Measurements from ENCODE around the gene ALOX15B.
A peak's percentile ranks its signal among the peaks of the same experiment; 100 is the strongest.
"Not testable (repeated sequence)": the region's sequence is repeated elsewhere in the genome, so short reads cannot be mapped to it uniquely, and the experiment has no call there.

Gene ALOX15B

DNA sequence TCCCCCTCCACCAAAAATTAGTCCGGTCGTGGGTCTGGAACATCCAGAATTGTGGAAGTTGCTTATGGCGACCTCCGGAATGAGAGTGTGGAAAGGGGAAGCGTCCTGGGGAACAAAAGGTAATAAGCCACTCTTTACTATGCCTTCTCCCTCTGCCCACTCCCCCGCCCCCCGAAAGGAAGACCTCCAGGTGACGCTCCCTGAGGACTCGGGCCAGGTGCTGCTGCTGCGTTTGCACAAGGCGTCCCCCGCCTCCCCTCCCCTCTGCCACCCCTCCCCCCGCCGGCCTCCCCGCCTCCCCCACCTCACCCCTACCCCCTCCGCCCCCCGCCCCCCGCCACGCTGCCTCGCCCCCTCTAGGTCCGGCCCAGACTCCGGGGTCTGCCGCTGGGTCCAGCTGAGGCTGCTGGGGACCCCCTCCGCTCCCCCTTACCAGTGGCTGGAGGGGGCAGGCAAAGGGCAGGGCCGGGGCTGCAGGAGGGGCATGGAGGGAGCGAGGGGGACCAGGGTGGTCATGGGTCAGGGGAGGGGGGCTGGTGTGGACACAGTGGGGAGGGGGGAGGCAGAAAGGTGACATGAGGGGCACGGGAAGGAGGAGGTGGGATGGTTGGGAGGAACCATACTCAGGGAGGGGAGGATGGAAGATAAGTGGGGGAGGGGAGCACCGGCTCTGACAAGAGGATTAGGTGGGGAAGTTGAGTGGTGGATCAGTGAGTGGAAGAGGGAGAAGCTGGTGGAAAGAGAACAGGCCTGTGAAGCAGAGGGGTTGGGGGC, 25.1 kb downstream of the ALOX15B start:
- DNase-seq = no peak

DNA sequence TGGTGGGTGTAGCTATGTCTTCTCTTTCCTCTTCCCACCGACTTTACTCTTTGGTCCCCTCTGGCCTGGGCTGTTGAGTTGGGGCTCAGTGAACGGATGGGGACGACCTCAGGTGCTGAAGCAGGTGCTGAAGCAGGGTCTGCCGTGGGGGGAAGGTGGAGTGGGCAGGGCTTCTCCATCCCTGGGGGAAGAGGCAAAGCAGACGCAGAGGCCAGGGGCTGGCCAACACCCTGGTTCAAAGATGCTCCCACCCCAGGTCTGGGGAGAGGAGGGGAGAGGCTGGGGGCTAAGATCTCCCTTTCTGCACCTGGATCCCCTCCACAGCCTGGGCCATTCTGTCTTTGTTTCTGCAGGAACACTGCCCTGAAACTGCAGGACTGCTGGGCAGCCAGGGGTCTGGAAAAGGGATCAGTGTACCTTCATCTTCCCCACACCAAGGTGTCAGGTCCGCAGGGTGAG, 25.7 kb downstream of the ALOX15B start:
- no peak for DNase-seq

DNA sequence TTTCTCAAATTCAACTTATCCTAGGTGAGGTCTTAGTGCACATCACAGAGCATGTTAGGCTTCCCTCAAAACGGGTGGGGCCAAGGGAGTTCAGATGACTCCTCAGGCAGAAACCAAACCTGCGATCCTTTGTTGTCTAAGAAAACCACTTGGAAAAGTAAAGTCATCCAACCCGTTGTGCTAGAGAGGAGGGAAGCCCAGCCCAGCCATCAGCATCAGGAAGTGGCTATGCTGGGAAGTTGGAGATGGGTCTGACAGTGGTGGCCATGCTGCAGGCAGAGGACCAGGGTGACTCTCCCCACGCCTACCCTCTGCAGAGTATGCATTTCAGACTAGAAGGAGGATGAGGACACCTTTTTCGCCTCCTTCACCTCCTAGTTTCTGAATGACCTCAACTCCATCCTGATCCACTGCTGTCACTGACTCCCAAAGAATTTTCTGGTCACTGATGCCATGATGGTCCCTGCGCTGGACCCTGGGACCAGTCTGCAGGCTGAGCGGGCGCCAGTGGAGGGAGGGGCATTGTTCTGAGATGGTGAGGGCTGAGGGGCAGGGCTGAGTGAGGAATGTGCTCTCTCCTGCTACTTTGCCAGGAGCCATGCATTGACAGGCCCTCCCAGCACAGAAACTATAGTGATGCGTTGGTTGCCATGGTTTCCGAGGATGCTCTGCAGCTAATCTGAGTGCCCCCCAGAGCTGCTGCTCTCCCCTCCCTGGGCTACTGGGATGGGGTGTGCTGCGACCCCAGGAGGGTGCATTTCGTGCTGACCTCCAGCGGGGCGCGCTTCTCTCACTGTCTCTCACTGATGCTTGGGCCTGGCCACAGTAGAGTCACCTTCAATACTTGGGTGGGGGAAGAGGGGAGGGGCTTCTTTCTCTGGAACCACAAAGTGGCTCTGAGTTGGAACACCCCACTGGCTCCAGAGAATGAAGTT, 28.2 kb downstream of the ALOX15B start:
- DNase-seq = no peak

DNA sequence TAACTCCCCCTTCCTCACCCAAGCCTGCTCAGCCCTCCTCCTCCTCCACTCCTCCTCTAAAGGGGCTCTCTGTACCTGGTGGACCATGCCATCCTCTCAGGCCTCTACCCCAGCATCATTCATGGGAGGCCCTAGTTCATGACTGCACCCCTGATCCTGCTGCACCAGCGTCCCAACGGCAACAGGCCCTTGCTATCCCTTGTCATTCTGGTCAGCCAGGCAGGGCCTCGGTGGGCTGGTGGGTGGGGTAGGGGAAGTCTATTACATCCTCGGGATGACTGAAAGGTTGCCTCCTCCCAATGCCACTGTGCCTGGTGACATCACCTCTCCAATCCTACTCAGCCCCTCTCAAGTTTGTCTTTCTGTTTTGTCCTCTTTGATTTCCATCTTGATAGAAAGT, 28.9 kb downstream of the ALOX15B start:
- DNase-seq = peak in 1 of 3 donors; percentile 38

DNA sequence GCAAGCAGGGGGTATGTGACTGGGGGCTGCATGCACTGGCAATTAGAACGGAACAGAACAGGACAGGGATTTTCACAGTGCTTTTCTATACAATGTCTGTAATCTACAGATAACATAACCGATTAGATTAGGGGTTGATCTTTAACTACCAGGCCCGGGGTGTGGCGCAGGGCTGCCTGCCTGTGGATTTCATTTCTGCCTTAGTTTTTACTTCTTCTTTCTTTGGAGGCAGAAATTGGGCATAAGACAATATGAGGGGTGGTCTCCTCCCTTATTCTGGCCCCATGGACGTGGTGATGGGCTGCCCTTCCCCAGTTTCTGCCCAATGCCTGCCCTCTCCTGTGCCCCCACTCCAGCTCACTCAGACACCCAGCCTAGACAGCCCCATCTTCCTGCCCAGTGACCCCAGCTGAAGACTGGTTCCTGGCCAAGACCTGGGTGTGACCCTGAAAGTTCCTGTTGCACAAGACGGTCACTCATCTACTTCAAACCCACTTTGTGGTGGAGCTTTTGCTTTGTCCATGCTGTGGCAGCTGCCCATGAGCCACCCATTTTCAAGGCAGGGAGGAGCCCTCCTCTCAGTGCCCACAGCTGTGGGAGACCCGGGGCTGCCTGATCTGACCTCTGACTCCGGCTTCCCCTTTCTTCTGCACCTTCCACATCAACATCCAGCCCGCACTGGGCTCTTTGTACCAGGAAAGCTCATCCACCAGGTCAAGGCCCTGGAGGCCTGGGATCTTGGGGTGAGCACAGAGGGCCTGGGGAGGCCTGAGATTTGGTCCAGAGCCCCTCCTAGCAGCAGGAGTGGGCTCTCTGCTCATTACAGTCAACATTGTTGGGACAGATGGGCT, 30.1 kb downstream of the ALOX15B start:
- peak; percentile 59 to 72 (median 66) for DNase-seq

DNA sequence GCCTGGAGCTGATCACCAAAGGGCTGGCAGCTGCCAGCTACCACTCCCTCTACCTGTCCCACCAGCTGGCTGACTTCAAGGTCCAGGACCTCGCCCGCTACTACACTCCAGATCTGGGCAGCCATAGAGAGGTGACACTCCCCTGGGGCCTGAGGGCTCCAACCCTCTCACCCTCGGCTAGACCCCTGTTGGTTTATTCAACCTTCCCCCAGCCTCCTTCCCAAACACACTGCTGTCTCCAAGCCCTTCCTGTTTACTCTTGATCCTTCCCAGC, 30.7 kb downstream of the ALOX15B start:
- no peak for DNase-seq

DNA sequence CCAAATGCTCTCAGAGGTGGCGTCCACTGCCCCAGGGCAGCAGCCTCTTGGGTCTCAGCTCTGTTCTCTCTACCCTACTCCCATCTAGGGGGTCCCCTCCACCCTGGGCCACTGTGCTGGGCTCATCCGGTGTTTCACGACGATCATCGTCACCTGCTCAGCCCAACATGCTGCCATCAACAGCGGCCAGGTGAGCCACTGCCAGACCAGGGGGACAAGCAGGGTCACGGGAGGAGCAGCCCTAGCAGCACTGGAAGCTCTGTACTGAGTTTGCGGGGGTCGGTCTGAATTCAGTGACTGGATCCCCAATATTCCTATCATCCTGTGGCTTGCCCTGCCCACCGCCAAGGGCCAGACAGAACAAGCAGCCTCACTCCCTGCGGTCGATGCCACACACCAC, 32.6 kb downstream of the ALOX15B start:
- DNase-seq = no peak

DNA sequence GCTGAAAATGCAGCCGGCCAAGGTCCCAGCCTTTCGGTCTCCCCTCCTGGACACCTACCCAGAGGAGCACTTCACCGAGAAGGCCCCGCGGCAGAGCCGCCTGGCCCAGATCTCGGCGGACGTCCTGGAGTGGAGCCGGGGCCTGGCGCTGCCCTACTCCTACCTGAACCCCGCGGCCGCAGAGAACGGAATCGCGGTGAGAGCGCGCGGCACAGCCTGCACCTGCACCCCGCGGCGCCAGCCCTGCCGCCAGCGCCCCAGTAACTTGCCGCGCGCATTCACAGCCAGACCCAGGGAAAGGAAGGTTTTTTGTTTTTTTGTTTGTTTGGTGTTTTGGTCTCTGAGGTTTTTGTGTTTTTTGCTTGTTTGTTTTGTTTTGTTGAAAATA, 33.5 kb downstream of the ALOX15B start:
- no peak for DNase-seq

DNA sequence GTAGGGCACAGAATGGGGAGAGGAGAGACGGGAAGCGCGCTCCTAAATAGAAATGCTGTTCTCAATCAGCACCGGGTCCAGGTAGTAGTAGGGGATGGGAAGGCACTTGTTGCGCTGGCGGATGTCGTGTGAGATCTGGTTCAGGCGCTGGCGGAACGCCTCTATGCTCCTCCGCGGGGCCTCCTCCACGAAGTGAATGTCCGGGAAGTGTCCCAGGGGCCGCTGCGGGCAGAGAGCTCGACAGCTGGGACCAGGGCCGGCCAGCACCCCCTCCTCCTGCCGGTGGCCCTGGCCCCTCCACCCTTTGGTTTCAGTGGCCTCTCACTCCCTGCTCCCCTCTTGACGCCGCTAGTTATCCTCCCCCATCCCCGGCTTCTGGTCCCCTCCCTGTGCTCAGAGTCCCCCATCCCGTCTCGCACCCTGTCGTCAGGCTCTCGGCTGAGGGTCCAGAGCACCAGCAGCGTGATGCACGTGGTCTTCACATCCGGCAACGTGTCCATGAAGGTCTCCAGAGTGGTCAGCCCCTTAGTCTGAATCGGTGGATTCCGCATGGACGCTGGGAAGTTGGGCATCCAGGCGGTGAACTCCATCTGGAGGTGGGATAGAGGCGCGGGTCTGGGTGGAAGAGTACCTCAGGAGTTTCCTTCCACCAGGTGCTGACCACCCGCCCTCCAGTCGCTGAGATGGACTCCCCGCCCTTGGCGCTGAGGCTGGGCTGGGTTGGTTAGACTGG, 34.0 kb downstream of the ALOX15B start:
- DNase-seq = peak in 2 of 3 donors; percentile 31

DNA sequence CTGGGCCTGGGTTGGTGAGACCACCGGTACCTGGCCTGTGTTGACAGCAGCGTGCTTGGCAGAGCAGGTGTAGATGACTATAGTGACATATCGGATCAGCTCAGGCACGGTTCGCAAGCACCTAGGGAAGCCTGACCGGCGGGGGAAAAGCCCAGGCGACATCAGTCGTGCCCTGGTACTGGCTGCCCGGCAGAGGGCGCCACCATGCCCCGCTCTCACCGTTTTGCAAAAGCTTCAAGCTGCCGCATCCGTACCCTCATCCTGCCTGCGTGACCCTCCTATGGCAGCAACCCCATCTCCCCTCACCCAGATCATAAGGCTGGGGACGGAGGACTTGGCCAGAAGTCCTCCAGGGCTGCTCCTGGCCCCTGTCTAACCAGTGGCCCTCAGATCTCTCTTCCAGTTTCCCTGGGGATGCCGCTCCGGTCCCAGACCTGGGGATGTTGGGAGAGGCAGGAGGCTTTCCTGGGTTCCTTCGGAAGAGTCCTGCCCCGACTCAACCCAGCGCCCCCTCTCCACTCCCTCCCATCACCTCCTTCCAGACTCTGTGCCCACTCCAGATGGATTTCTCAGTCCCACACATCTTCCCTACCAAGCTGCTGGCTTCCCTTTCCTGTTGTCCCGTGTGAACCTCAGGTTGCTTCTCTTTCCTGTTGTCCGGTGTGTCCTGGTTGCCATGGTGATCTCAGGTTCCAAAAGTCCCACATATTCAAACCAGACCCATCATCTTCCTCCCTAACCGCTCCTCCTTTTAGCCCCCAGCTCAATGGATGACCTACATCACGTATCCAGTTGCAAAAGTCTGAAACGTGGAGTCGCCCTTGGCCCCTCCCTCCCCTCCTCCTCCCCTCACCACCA, 35.0 kb downstream of the ALOX15B start:
- peak; percentile 79 to 91 (median 87) for DNase-seq

DNA sequence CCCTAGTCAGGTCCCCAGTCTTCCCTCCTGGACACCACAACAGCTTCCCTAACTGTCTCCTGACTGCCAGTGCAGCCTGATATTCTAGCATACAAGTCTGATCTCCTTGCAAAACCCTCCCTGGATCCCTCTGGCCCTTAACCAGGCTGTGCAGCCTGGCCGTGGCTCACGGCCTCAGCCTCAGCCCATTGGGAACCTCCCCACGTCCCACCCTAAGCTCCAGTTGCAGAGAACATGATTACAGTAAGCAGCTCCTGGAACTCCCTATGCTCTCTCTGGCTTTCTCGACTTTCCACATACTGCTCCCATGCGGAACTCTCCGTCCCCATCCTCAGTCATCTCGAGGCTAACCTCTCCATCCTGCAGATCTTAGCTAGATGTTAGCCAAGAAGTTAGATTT, 35.7 kb downstream of the ALOX15B start:
- no peak for DNase-seq

DNA sequence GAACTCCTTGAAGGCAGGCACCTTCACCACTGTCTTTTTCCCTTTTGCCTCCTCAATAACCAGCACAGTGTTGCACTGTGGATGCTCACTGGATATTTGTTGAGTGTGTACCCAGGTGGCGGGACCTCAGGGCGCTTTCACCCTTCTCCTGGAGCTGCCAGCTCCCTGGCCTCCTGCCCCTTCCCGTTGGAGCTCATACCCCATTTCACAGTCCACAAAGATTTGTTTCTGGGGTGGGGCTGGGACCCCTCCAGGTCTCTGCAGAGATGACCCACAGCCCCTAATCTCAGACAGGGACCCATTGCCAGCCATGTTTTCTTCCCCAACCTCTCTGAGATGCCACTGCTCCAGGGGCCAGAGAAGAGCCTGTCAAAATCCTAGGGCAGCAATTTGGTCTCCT, 36.2 kb downstream of the ALOX15B start:
- no peak for DNase-seq

DNA sequence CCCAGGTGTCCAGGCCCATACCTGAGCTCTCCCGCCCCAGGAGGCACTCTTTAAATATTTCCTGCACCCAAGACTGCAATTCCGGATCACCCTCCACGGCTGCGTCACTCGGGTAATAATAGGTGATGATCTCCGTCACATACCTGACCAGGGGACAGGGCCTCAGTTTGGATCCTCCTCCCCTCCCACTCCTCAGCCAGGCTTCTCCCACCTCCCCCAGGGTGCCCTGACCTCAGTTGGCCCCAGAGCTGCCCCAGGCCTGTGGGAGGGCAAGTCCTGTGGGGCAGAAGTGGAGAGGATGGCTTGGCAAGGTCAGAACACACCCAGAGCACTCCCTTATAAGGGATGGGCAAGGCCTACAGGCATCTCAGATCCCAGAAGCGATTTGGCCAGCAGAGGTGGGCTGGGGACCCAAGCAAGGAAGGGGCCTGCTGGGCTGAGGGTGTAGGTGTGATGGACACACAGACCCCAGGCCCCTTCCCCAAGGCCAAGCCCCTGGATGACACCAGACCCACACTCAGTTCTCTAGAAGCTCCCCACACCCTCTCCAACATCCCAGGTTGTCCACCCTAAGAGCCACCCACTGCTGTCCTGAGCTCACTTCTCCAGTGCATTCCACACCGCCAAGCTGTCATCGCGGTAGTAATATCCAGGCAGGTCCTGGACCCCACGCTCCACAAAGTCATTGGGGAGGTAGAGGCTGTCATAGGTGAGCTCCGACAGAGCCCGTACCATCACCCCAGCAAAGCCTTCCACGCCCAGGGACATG, 36.9 kb downstream of the ALOX15B start:
- DNase-seq = no peak

DNA sequence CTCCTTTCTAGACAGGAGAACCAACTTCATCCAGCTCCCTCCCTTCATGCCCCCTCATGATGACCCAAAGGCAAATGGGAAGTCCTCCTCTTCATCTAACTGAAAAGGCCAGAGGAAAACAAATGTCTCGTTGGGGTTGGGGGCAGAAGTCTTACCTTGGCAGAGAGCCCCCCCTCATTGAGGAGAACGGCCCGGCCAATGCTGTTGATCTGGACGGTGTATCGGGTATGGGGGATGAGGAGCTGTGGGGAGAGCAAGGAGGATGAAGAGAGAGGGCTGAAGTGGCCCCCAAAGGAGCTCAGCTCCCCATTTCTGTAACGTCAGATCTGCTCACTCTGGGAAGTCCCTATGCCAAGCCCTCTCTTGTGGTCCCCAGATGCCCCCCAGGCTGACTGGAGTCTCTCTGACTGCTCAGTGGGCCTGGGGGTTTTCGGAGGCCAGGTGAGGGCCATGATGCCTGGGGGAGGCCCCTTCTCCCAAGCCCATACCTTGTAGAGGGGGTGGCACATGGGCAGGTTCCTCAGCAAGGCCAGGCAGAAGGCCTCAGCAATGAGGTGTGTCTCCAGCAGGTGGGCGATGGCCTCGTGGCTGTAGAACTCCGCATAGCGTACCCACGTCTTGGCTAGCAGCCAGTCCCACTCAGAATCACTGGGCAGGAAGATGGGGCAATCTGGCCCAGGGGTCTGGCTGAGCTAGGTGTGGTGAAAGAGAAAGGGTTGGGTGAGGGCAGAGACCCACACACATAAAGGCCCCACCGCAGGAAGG, 37.8 kb downstream of the ALOX15B start:
- no peak for DNase-seq

DNA sequence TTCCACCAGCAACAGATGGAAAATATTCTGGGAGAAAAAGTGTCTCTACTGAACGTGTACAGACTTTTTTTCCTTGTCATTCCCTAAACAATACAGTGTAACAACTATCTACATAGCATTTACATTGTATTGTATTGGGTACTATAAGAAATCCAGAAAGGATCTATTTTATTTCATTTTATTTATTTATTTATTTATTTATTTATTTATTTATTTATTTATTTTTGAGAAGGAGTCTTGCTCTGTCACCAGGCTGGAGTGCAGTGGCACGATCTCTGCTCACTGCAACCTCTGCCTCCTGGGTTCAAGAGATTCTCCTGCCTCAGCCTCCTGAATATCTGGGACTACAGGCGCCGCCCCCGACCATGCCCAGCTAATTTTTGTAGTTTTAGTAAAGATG, 39.1 kb downstream of the ALOX15B start:
- DNase-seq = not testable (repeated sequence)

DNA sequence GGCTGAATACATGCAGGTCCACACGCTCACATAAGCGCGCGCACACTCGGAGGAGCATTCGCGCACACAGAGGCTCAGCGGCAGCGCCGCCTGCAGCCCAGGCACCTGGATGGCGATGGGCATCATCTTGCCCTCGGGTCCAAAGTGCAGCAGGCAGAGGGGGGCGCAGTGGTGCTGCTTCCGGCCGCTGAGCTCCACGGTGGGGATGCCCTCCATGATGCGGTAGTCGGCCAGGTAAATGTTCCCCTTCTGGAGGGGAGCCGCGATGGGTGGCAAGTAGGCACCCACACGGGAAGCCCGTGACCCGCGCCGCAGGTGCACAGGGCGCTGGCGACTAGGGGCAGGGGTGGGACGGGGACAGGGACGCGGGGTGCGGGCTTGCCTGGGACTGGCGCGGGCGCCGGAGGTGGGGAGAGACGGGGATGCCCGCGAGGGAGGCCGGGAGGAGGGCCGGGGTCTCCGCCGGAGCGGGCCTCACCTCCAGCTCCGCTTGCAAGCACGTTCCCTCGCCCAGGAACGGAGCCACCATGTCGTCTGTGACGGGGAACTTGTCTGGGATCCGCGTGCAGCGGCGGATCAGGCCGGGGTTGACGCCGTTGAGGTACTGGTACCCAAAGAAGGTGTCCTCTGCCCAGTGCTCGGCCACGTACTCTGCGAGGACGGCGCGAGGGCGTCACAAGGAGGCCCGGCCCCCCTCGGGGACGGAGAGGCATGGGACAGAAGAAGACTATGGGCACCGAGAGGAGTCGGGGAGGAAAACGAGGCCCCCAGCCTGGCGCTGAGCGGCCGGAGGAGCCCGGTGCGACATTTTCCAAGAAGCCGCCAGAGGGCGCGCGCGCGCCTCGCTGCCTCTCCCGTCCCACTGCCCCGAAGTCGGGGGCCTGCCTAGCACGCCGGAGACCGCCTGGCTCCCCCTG, 40.7 kb downstream of the ALOX15B start:
- peak; percentile 68 to 87 (median 76) for DNase-seq

DNA sequence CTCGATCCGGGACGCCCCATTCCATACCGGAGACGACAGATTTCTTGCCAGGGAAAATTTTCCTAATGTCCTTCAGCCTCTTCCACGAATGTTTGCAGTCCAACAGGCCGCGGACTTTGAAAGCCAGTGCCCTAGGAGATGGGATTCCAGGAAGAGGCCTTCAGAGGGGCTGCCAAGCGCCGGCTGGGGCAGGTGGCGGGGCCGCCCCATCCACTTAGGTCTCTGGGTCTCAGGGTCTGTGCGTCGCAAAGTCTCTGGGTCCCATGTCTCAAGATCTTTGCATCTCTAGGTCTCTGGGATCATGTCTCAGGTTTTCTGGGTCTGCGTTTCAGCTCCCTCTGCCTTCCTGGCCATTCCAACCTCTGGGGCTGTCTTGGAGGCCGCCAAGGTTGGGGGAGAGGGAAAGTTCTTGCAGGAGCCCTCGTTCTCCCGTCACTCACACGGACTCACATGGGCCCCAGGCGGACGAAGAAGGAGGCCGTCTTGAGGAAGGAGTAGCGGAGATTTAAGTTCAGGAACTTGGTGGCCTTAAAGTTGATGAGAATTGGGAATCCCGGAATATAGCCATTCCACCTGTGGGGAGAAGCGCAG, 41.4 kb downstream of the ALOX15B start:
- no peak for DNase-seq

DNA sequence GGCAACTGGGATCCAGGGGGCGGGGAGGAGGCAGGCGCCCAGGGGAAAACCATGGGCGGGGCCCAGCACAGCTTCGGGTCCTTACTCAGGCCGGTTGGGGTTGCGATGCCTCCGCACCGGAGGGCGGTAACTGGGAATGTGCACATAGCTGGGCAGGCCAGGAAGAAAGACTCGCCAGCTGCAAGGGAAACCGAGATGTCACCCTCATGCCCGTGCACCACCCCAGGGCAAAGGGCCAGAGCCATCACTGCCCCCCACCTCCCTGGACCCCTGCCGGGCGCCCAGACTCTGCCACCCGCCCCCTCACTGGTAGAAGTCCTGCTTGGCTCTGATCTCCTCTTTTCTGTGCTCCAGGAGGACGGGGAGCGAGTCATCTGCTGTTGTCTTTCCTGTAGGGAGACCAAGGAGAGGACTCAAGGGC, 42.0 kb downstream of the ALOX15B start:
- DNase-seq = no peak
